Breast epithelium (tissue), 3 donors: ENCODE data around the gene SPG7.

Source experiments
- CTCF ChIP-seq, 3 donors: fragments of 450-650 bp; IDR thresholded peaks; one replicate each; pipeline ENCODE4 v1.5.1; 2016 to 2017; ENCODE audit warnings: antibody characterized with exemption in 3 of 3, mild to moderate bottlenecking in 3 of 3, moderate library complexity in 3 of 3
- POLR2A ChIP-seq: fragments of 450-650 bp; IDR thresholded peaks from one replicate; pipeline ENCODE4 v1.6.1; 2016; ENCODE audit warnings: antibody characterized with exemption, mild to moderate bottlenecking, moderate library complexity

- TF ChIP-seq POLR2A (no peak), CTCF (IDR thresholded peaks at IDR 0.05) (no peak)
Observed at GRCh38 chr16:89495121-89495520, 13.1 kb upstream of the SPG7 start.
